OCI-LY7 (cell line): ENCODE results near the gene ZNF775. TPM values are rescaled to one million over a fixed set of nuclear protein-coding genes. Genes with fewer than 3 reads are reported as not detected.

ENCODE experiments used
- BruUV-seq: library from RNA; stranded (reverse); fragments of 400-500 nt; replicated peaks from 2 replicates; lab custom pipeline; 2021; lab: Mats Ljungman, UMichigan
- CTCF ChIA-PET: fragments of 300-600 bp; sonication (Branson Sonifier 250); formaldehyde crosslinking; loops from one replicate; lab custom pipeline; 2022; ENCODE audit warnings: antibody characterized with exemption; ENCODE audit not compliant: unreplicated experiment; lab: Charles Lee
- POLR2A ChIA-PET: fragments of 300-600 bp; sonication (Branson Sonifier 250); formaldehyde crosslinking; loops from one replicate; lab custom pipeline; 2022; ENCODE audit warnings: antibody characterized with exemption; lab: Charles Lee
- DNase-seq: peaks from one replicate; pipeline ENCODE4 v3.0.0-alpha.2; 2015; ENCODE audit warnings: low spot score
- H2AFZ ChIP-seq: fragments of 200-600 bp; sonication (generic), shearing (Covaris generic); 2 replicates; pipeline ENCODE4 v1.6.1; 2014; ENCODE audit warnings: mild to moderate bottlenecking, antibody characterized with exemption, low read length, moderate library complexity
- H3K27ac ChIP-seq: fragments of 200-600 bp; sonication (generic); 2 replicates; pipeline ENCODE4 v1.5.1; 2014; ENCODE audit warnings: mixed run types, low read depth, mild to moderate bottlenecking, moderate library complexity, low read length, inconsistent platforms; ENCODE audit not compliant: poor library complexity, severe bottlenecking
- H3K36me3 ChIP-seq: fragments of 200-600 bp; sonication (generic); 2 replicates; pipeline ENCODE4 v1.6.1; 2014; ENCODE audit warnings: mild to moderate bottlenecking, antibody characterized with exemption, low read length, moderate library complexity, mixed read lengths; ENCODE audit not compliant: insufficient read depth
- H3K4me1 ChIP-seq: fragments of 200-600 bp; sonication (generic); 2 replicates; pipeline ENCODE4 v1.5.1; 2014; ENCODE audit warnings: mild to moderate bottlenecking, low read length; ENCODE audit not compliant: insufficient read depth, poor library complexity, severe bottlenecking
- H3K4me2 ChIP-seq: fragments of 200-600 bp; sonication (generic); 2 replicates; pipeline ENCODE4 v1.6.1; 2014; ENCODE audit warnings: mild to moderate bottlenecking, low read length
- H3K4me3 ChIP-seq: fragments of 200-600 bp; sonication (generic); 2 replicates; pipeline ENCODE4 v1.5.1; 2014; ENCODE audit warnings: mild to moderate bottlenecking, low read depth, low read length; ENCODE audit not compliant: poor library complexity, severe bottlenecking
- H3K79me2 ChIP-seq: fragments of 200-600 bp; sonication (generic); 2 replicates; pipeline ENCODE4 v1.6.1; 2016; ENCODE audit warnings: low read depth, mild to moderate bottlenecking, low read length, moderate library complexity, mixed read lengths; ENCODE audit not compliant: insufficient read depth
- H3K9me2 ChIP-seq: fragments of 200-600 bp; sonication (generic); 2 replicates; pipeline ENCODE4 v1.6.1; 2016; ENCODE audit warnings: mild to moderate bottlenecking, low read length, mixed read lengths; ENCODE audit not compliant: insufficient read depth
- H3K9me3 ChIP-seq: fragments of 200-600 bp; sonication (generic); 2 replicates; pipeline ENCODE4 v1.6.1; 2014; ENCODE audit warnings: mild to moderate bottlenecking, mixed run types, low read length, mixed read lengths
- H4K20me1 ChIP-seq: fragments of 200-600 bp; sonication (generic); 2 replicates; pipeline ENCODE4 v1.6.1; 2014; ENCODE audit warnings: mild to moderate bottlenecking, antibody characterized with exemption, low read length, moderate library complexity, mixed read lengths; ENCODE audit not compliant: insufficient read depth
- CTCF ChIP-seq: fragments of 200-600 bp; sonication (generic); conservative IDR thresholded peaks from 2 replicates; pipeline ENCODE4 v1.5.1; 2014; ENCODE audit warnings: mild to moderate bottlenecking, antibody characterized with exemption, low read length, moderate library complexity, mixed read lengths
- EZH2phosphoT487 ChIP-seq: fragments of 200-600 bp; sonication (generic); IDR thresholded peaks from 2 replicates; pipeline ENCODE4 v1.6.1; 2018; ENCODE audit warnings: low read depth, borderline replicate concordance, mild to moderate bottlenecking, mixed run types, antibody characterized with exemption, low read length, moderate library complexity, mixed read lengths
- intact Hi-C: fragments of 100-400 bp; cut with micrococcal nuclease; formaldehyde crosslinking; loops from one replicate; pipeline ENCODE4 v1.10.0; 2022; ENCODE audit not compliant: unreplicated experiment
- total RNA-seq, 2 experiments: library from RNA; depleted of rRNA in 1 of 2; stranded (reverse); fragments of >200 nt in 1 of 2; shearing (Covaris generic) in 1 of 2; gene quantifications; 2 replicates each; pipeline ENCODE4 v1.2.3, GENCODE V29; 2014 to 2022

ZNF775 gene
- total RNA-seq, 2 experiments from 2014 or later = 4.7 to 6.5 TPM

- Histone ChIP-seq H3K9me3 (no peaks in the 10 kb centered on the region), H3K4me3 (peak overlapping the region; percentile 80), H4K20me1 (no peaks in the 10 kb centered on the region), H3K4me1 (peaks cover 40% of the 10 kb centered on the region), H2AFZ (peak overlapping the region; percentile 87), H3K9me2 (no peaks in the 10 kb centered on the region), H3K27ac (peak overlapping the region; percentile 89), H3K79me2 (no peaks in the 10 kb centered on the region; the same call in 1 of the 2 replicates), H3K36me3 (peaks cover 5% of the 10 kb centered on the region), H3K4me2 (peak overlapping the region; percentile 96)
- ChIA-PET CTCF (interaction anchor here (0.5 to 0.6 kb wide), 4 partner anchors 33 to 623 kb away, joined by 3 to 4 read pairs (median 3); partner anchors contain the start of gene ABCB8), POLR2A (interaction anchor here (0.8 to 3.2 kb wide), 6 partner anchors 23 to 52 kb away, joined by 3 to 20 read pairs (median 9); partner anchors contain the start of gene REPIN1)
- DNase-seq = peak; percentile 90
- intact Hi-C loops = loop anchor here (1.0 kb wide), 1 partner anchor 26 kb away; the partner anchor contains the start of gene ZNF775
- BruUV-seq = no TSS peak
- peak; percentile 62 for TF ChIP-seq CTCF
- no peak for TF ChIP-seq EZH2phosphoT487
Measured at GRCh38 chr7:150404805-150405583, 25.9 kb downstream of the ZNF775 start.

GRCh38 chr7:150405584-150406311 lies 26.6 kb downstream of the ZNF775 start:
- peak; percentile 64 for DNase-seq
- ChIA-PET CTCF (interaction anchor here (0.5 to 0.7 kb wide), 5 partner anchors 33 to 623 kb away, joined by 3 to 4 read pairs (median 3); partner anchors contain the start of gene ABCB8), POLR2A (interaction anchor here (0.8 to 3.2 kb wide), 7 partner anchors 24 to 52 kb away, joined by 3 to 20 read pairs (median 10); partner anchors contain the start of gene REPIN1)
- TF ChIP-seq EZH2phosphoT487 = no peak
- TF ChIP-seq CTCF = no peak; the same call in 1 of the 2 replicates
- H2AFZ ChIP-seq = peak overlapping the region; percentile 87; the same call in 1 of the 2 replicates
- peak overlapping the region; percentile 89 for H3K27ac ChIP-seq
- H3K4me2 ChIP-seq = peak overlapping the region; percentile 96
- BruUV-seq = no TSS peak
- H3K4me1 ChIP-seq = peaks cover 40% of the 10 kb centered on the region
- peak overlapping the region; percentile 80 for H3K4me3 ChIP-seq
- H3K9me3 ChIP-seq = no peaks in the 10 kb centered on the region
- H4K20me1 ChIP-seq = no peaks in the 10 kb centered on the region
- no peaks in the 10 kb centered on the region; the same call in 1 of the 2 replicates for H3K79me2 ChIP-seq
- intact Hi-C loops = loop anchor here (1.0 to 2.0 kb wide), 2 partner anchors 26 to 37 kb away; partner anchors contain the start of genes REPIN1 and ZNF775
- peaks cover 7% of the 10 kb centered on the region for H3K36me3 ChIP-seq
- no peaks in the 10 kb centered on the region for H3K9me2 ChIP-seq
